Breast epithelium (tissue), 3 donors: ENCODE measurements around the gene JAKMIP2.

Experiments
- CTCF ChIP-seq, 3 donors: fragments of 450-650 bp; IDR thresholded peaks; one replicate each; pipeline ENCODE4 v1.5.1; 2016 to 2017; ENCODE audit warnings: antibody characterized with exemption in 3 of 3, mild to moderate bottlenecking in 3 of 3, moderate library complexity in 3 of 3
- POLR2A ChIP-seq: fragments of 450-650 bp; IDR thresholded peaks from one replicate; pipeline ENCODE4 v1.6.1; 2016; ENCODE audit warnings: antibody characterized with exemption, mild to moderate bottlenecking, moderate library complexity
- POLR2AphosphoS5 ChIP-seq, 3 donors: sonication (generic); formaldehyde crosslinking; IDR thresholded peaks; one replicate each; pipeline ENCODE4 v1.6.1; 2017; ENCODE audit warnings: antibody characterized with exemption in 3 of 3

- TF ChIP-seq POLR2A (no peak), POLR2AphosphoS5 (IDR thresholded peaks at IDR 0.05) (no peak), CTCF (IDR thresholded peaks at IDR 0.05) (no peak)
These were observed 7.3 kb upstream of the JAKMIP2 start for GRCh38 chr5:147789820-147790219.
